H9 (cell line): Measurements from ENCODE around the gene STIMATE. TPM values are rescaled to one million over a fixed set of nuclear protein-coding genes. Genes with fewer than 3 reads are reported as not detected.

Source experiments
- DNase-seq: peaks from one replicate; pipeline ENCODE4 v3.0.0-alpha.2; 2017
- H2AFZ ChIP-seq: one replicate; pipeline ENCODE4 v1.6.1; 2013; ENCODE audit warnings: mild to moderate bottlenecking, low read length, control low read depth, moderate library complexity
- H2AK5ac ChIP-seq: 2 replicates; pipeline ENCODE4 v1.6.1; 2013; ENCODE audit warnings: low read length, control low read depth, mixed read lengths; ENCODE audit not compliant: insufficient read length
- H2BK120ac ChIP-seq: one replicate; pipeline ENCODE4 v1.6.1; 2013; ENCODE audit warnings: low read depth, mild to moderate bottlenecking, low read length, control low read depth, inconsistent platforms; ENCODE audit not compliant: poor library complexity, severe bottlenecking
- H2BK12ac ChIP-seq: 2 replicates; pipeline ENCODE4 v1.6.1; 2013; ENCODE audit warnings: low read length, control low read depth, mixed read lengths, low read depth; ENCODE audit not compliant: insufficient read length
- H2BK15ac ChIP-seq: 2 replicates; pipeline ENCODE4 v1.6.1; 2013; ENCODE audit warnings: low read depth, low read length, control low read depth
- H2BK20ac ChIP-seq: one replicate; pipeline ENCODE4 v1.6.1; 2013; ENCODE audit warnings: low read depth, mild to moderate bottlenecking, low read length, control low read depth, inconsistent platforms; ENCODE audit not compliant: poor library complexity, severe bottlenecking
- H2BK5ac ChIP-seq: 2 replicates; pipeline ENCODE4 v1.6.1; 2013; ENCODE audit warnings: low read length, control low read depth, mixed read lengths; ENCODE audit not compliant: insufficient read length
- H3K14ac ChIP-seq: 2 replicates; pipeline ENCODE4 v1.6.1; 2013; ENCODE audit warnings: low read length, control low read depth; ENCODE audit not compliant: insufficient read depth
- H3K18ac ChIP-seq: 2 replicates; pipeline ENCODE4 v1.6.1; 2013; ENCODE audit warnings: low read depth, mild to moderate bottlenecking, mixed read lengths, low read length, control low read depth; ENCODE audit not compliant: insufficient read length
- H3K23ac ChIP-seq: 2 replicates; pipeline ENCODE4 v1.6.1; 2013; ENCODE audit warnings: low read length, control low read depth, mixed read lengths, low read depth; ENCODE audit not compliant: insufficient read length
- H3K23me2 ChIP-seq: 2 replicates; pipeline ENCODE4 v1.6.1; 2013; ENCODE audit warnings: low read depth, mild to moderate bottlenecking, mixed read lengths, low read length, control low read depth; ENCODE audit not compliant: insufficient read length, poor library complexity, severe bottlenecking
- H3K27ac ChIP-seq: 2 replicates; pipeline ENCODE4 v1.5.1; 2013; ENCODE audit warnings: low read length, control low read depth, mixed read lengths, low read depth; ENCODE audit not compliant: insufficient read length
- H3K27me3 ChIP-seq: 2 replicates; pipeline ENCODE4 v1.6.1; 2013; ENCODE audit warnings: low read length, control low read depth, inconsistent platforms; ENCODE audit not compliant: insufficient read depth
- H3K4ac ChIP-seq: 2 replicates; pipeline ENCODE4 v1.6.1; 2013; ENCODE audit warnings: low read depth, mild to moderate bottlenecking, control low read depth, inconsistent platforms, low read length, moderate library complexity
- H3K4me1 ChIP-seq: 2 replicates; pipeline ENCODE4 v1.6.1; 2013; ENCODE audit warnings: low read length, control low read depth, inconsistent platforms; ENCODE audit not compliant: insufficient read depth
- H3K4me2 ChIP-seq: 2 replicates; pipeline ENCODE4 v1.6.1; 2013; ENCODE audit warnings: low read length, control low read depth, mixed read lengths; ENCODE audit not compliant: insufficient read length, insufficient read depth
- H3K56ac ChIP-seq: 2 replicates; pipeline ENCODE4 v1.6.1; 2013; ENCODE audit warnings: low read depth, mild to moderate bottlenecking, mixed read lengths, low read length, control low read depth; ENCODE audit not compliant: insufficient read length
- H3K79me1 ChIP-seq: 2 replicates; pipeline ENCODE4 v1.6.1; 2013; ENCODE audit warnings: low read depth, mild to moderate bottlenecking, moderate library complexity, low read length, control low read depth, inconsistent platforms; ENCODE audit not compliant: insufficient read depth, poor library complexity, severe bottlenecking
- H3K79me2 ChIP-seq: 2 replicates; pipeline ENCODE4 v1.6.1; 2013; ENCODE audit warnings: low read length, control low read depth, inconsistent platforms; ENCODE audit not compliant: insufficient read depth
- H3K9ac ChIP-seq: 2 replicates; pipeline ENCODE4 v1.6.1; 2013; ENCODE audit warnings: low read length, control low read depth, mixed read lengths; ENCODE audit not compliant: insufficient read length; ENCODE audit errors: extremely low read depth
- H3K9me3 ChIP-seq: one replicate; pipeline ENCODE4 v1.6.1; 2013; ENCODE audit warnings: low read depth, low read length, inconsistent platforms; ENCODE audit not compliant: control insufficient read depth
- H3T11ph ChIP-seq: one replicate; pipeline ENCODE4 v1.6.1; 2013; ENCODE audit warnings: mild to moderate bottlenecking, low read length, control low read depth, inconsistent platforms
- H4K20me1 ChIP-seq: one replicate; pipeline ENCODE4 v1.6.1; 2013; ENCODE audit not compliant: control insufficient read depth, insufficient read length, insufficient read depth
- H4K5ac ChIP-seq: 2 replicates; pipeline ENCODE4 v1.6.1; 2013; ENCODE audit warnings: low read depth, mild to moderate bottlenecking, mixed read lengths, low read length, control low read depth; ENCODE audit not compliant: insufficient read length
- H4K8ac ChIP-seq: replicated peaks from 2 replicates; pipeline ENCODE4 v1.6.1; 2013; ENCODE audit warnings: low read length, control low read depth, mixed read lengths, low read depth; ENCODE audit not compliant: insufficient read length
- H4K91ac ChIP-seq: 2 replicates; pipeline ENCODE4 v1.6.1; 2013; ENCODE audit warnings: low read depth, mild to moderate bottlenecking, moderate library complexity, mixed read lengths, low read length, control low read depth; ENCODE audit not compliant: insufficient read length
- H3K27ac Mint-ChIP-seq, 3 experiments: 2 replicates in 2 of 3; 3 replicates in 1 of 3; pipeline ENCODE4 v1.8.0; 2020 to 2021; ENCODE audit warnings: mixed read lengths in 3 of 3, mild to moderate bottlenecking in 1 of 3, moderate library complexity in 1 of 3
- H3K27me3 Mint-ChIP-seq: 2 replicates; pipeline ENCODE4 v1.8.0; 2021; ENCODE audit warnings: low read depth, mild to moderate bottlenecking, moderate library complexity, mixed read lengths
- H3K36me3 Mint-ChIP-seq, 3 experiments: 2 replicates in 2 of 3; 3 replicates in 1 of 3; pipeline ENCODE4 v1.8.0; 2020 to 2021; ENCODE audit warnings: low read depth in 3 of 3, mixed read lengths in 3 of 3; ENCODE audit not compliant: insufficient read depth in 1 of 3
- H3K4me1 Mint-ChIP-seq, 2 experiments: 2 replicates each; pipeline ENCODE4 v1.8.0; 2020; ENCODE audit warnings: mixed read lengths in 2 of 2
- H3K4me3 Mint-ChIP-seq, 2 experiments: 2 replicates in 1 of 2; 3 replicates in 1 of 2; pipeline ENCODE4 v1.8.0; 2020 to 2021; ENCODE audit warnings: mild to moderate bottlenecking in 2 of 2, mixed read lengths in 2 of 2, moderate library complexity in 1 of 2
- H3K9me3 Mint-ChIP-seq, 2 experiments: 2 replicates in 1 of 2; 3 replicates in 1 of 2; pipeline ENCODE4 v1.8.0; 2020; ENCODE audit warnings: mild to moderate bottlenecking in 2 of 2, mixed read lengths in 2 of 2, moderate library complexity in 1 of 2
- WGBS: extraction: QIAGEN DNeasy Blood & Tissue Kit; methylation state at CpG from one replicate; pipeline ENCODE4 v1.1.7; 2013; ENCODE audit warnings: missing lambda C conversion rate, low lambda C conversion rate, mixed read lengths; ENCODE audit not compliant: insufficient read length; ENCODE audit errors: extremely low coverage; 5-methylcytosine and 5-hydroxymethylcytosine counted together
- total RNA-seq: library from RNA; stranded (reverse); gene quantifications from 2 replicates; pipeline ENCODE4 v1.2.1, GENCODE V29; 2021
- TF ChIP-seq, protein P1 (sequence below): fragments of 200-600 bp; sonication (generic); conservative IDR thresholded peaks from 3 replicates; pipeline ENCODE4 v1.8.0; 2021; ENCODE audit warnings: antibody characterized with exemption, mild to moderate bottlenecking

The STIMATE gene
- total RNA-seq, 1 experiment from 2014 or later: 25.6 TPM

DNA sequence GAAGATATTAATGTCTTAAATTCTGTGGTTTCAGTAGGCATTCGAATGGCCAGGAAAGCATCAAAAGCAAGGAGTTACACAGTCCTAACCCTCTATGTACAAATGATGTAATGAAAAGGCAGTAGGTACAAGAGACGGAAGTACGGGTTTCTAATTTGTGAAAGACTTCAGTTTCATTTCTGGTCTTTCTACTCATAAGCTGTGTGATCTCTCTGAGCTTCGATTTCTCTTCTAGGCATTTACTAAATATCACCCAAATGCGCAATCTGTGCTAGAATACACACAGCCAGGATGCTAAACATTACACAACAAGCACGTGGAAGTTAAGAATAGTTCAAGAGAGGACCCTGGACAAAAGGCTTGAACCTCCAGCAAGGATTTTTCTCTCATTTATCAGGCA, 17.9 kb upstream of the STIMATE start:
- Histone ChIP-seq H3T11ph (no peak overlapping the region), H3K23ac (no peak overlapping the region), H4K5ac (no peak overlapping the region), H3K4me2 (no peak overlapping the region), H3K27me3 (no peaks in the 10 kb centered on the region), H2BK5ac (no peak overlapping the region), H3K79me2 (no peaks in the 10 kb centered on the region), H2BK12ac (no peak overlapping the region), H3K27ac (no peak overlapping the region), H3K4ac (no peak overlapping the region), H2AK5ac (no peak overlapping the region), H4K8ac (no peak overlapping the region), H3K23me2 (no peaks in the 10 kb centered on the region), H2BK120ac (no peak overlapping the region), H3K18ac (no peak overlapping the region), H2AFZ (no peak overlapping the region), H3K14ac (no peak overlapping the region), H2BK15ac (no peak overlapping the region), H3K4me1 (no peaks in the 10 kb centered on the region), H4K91ac (no peak overlapping the region), H3K79me1 (no peaks in the 10 kb centered on the region), H4K20me1 (no peaks in the 10 kb centered on the region), H2BK20ac (no peak overlapping the region), H3K9me3 (no peaks in the 10 kb centered on the region), H3K56ac (no peak overlapping the region), H3K9ac (no peak overlapping the region)
- DNase-seq: no peak
- Mint-ChIP-seq H3K4me1 (no peaks in the 10 kb centered on the region), H3K27ac (no peak overlapping the region), H3K27me3 (no peaks in the 10 kb centered on the region), H3K9me3 (no peaks in the 10 kb centered on the region), H3K4me3 (no peak overlapping the region), H3K36me3 (peaks cover 10 to 26% (median 23%) of the 10 kb centered on the region in 3 experiments; a peak in 6 of 7 replicates)
- TF ChIP-seq, protein P1, sequence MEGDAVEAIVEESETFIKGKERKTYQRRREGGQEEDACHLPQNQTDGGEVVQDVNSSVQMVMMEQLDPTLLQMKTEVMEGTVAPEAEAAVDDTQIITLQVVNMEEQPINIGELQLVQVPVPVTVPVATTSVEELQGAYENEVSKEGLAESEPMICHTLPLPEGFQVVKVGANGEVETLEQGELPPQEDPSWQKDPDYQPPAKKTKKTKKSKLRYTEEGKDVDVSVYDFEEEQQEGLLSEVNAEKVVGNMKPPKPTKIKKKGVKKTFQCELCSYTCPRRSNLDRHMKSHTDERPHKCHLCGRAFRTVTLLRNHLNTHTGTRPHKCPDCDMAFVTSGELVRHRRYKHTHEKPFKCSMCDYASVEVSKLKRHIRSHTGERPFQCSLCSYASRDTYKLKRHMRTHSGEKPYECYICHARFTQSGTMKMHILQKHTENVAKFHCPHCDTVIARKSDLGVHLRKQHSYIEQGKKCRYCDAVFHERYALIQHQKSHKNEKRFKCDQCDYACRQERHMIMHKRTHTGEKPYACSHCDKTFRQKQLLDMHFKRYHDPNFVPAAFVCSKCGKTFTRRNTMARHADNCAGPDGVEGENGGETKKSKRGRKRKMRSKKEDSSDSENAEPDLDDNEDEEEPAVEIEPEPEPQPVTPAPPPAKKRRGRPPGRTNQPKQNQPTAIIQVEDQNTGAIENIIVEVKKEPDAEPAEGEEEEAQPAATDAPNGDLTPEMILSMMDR: no peak
- WGBS: no CpG with 5 or more reads among the region's 6 CpGs
